ENCODE data around the gene SNAP91. TPM values are rescaled to one million over a fixed set of nuclear protein-coding genes. Genes with fewer than 3 reads are reported as not detected.

Gene SNAP91
- total RNA-seq, 1 donor from 2014 or later, result 3.4 TPM

- TF ChIP-seq EZH2phosphoT487 (IDR thresholded peaks at IDR 0.05), result no peak
- peak; percentile 49 for TF ChIP-seq CTCF (IDR thresholded peaks at IDR 0.05)
- H3K27me3 Mint-ChIP-seq (ENCODE audit: insufficient read depth, low read depth), result no peaks in the 10 kb centered on the region
- Histone ChIP-seq H3K9ac (no peak overlapping the region), H3K9me3 (ENCODE audit: low read depth) (no peaks in the 10 kb centered on the region), H3K27me3 (no peaks in the 10 kb centered on the region), H3K27ac (no peak overlapping the region), H4K20me1 (ENCODE audit: low read depth) (no peaks in the 10 kb centered on the region), H3F3A (ENCODE audit: low read depth) (no peaks in the 10 kb centered on the region), H2AFZ (replicated peaks) (no peak overlapping the region), H3K4me2 (no peak overlapping the region), H3K4me1 (no peaks in the 10 kb centered on the region), H3K79me2 (ENCODE audit: low read depth) (no peaks in the 10 kb centered on the region), H3K36me3 (no peaks in the 10 kb centered on the region), H3K4me3 (no peak overlapping the region)
- no peaks in the 10 kb centered on the region for H3K9me3 Mint-ChIP-seq
- H3K36me3 Mint-ChIP-seq, result no peaks in the 10 kb centered on the region
- H3K27ac Mint-ChIP-seq, result no peak overlapping the region
- no peak overlapping the region for H3K4me3 Mint-ChIP-seq
- H3K4me1 Mint-ChIP-seq, result peaks cover 6% of the 10 kb centered on the region
- peak; percentile 29 for DNase-seq (ENCODE audit: low spot score)
These were observed 190.0 kb downstream of the SNAP91 start for GRCh38 chr6:83518816-83519480.

DNA sequence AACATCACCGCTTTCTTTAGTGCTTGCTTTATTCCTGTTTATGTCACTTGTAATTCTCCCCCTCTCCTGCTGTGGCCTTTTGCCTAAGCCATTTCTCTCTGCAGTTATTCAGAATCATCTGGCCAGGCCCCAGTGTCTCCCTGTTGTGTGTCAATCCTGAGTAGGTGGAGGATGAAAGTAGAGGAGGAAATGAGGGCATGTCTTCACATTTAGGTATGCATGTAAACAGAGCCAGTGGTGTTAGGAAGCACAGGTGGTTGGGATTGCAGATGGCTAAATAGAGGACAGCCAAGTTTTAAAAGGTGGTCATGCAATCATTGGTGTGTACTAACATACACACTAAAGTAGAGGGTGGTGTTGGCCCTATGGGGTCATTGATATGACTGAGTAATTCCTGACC lies 191.4 kb downstream of the SNAP91 start:
- Histone ChIP-seq H3F3A (ENCODE audit: low read depth) (peaks cover 5% of the 10 kb centered on the region), H3K27me3 (peaks cover 13% of the 10 kb centered on the region), H2AFZ (replicated peaks) (no peak overlapping the region), H3K79me2 (ENCODE audit: low read depth) (no peaks in the 10 kb centered on the region), H3K9me3 (ENCODE audit: low read depth) (no peaks in the 10 kb centered on the region), H3K4me1 (peaks cover 13% of the 10 kb centered on the region), H3K9ac (no peak overlapping the region), H3K4me3 (no peak overlapping the region), H3K4me2 (no peak overlapping the region), H3K36me3 (no peaks in the 10 kb centered on the region), H3K27ac (no peak overlapping the region), H4K20me1 (ENCODE audit: low read depth) (no peaks in the 10 kb centered on the region)
- no peak for DNase-seq (ENCODE audit: low spot score)
- no peak overlapping the region for H3K27ac Mint-ChIP-seq
- no peak overlapping the region for H3K4me3 Mint-ChIP-seq
- H3K9me3 Mint-ChIP-seq, result no peaks in the 10 kb centered on the region
- no peaks in the 10 kb centered on the region for H3K27me3 Mint-ChIP-seq (ENCODE audit: insufficient read depth, low read depth)
- no peaks in the 10 kb centered on the region for H3K36me3 Mint-ChIP-seq
- TF ChIP-seq CTCF (IDR thresholded peaks at IDR 0.05) (no peak), EZH2 (IDR thresholded peaks at IDR 0.05) (no peak), EZH2phosphoT487 (IDR thresholded peaks at IDR 0.05) (no peak)
- peaks cover 13% of the 10 kb centered on the region for H3K4me1 Mint-ChIP-seq

GRCh38 chr6:83514866-83515466 lies 193.9 kb downstream of the SNAP91 start:
- Histone ChIP-seq H3K4me2 (no peak overlapping the region), H3K4me3 (no peak overlapping the region), H3K27me3 (peaks cover 13% of the 10 kb centered on the region), H2AFZ (replicated peaks) (no peak overlapping the region), H3K36me3 (no peaks in the 10 kb centered on the region), H3K9ac (no peak overlapping the region), H3F3A (ENCODE audit: low read depth) (peaks cover 12% of the 10 kb centered on the region), H3K9me3 (ENCODE audit: low read depth) (no peaks in the 10 kb centered on the region), H3K27ac (no peak overlapping the region), H4K20me1 (ENCODE audit: low read depth) (no peaks in the 10 kb centered on the region), H3K4me1 (peaks cover 17% of the 10 kb centered on the region), H3K79me2 (ENCODE audit: low read depth) (no peaks in the 10 kb centered on the region)
- H3K27me3 Mint-ChIP-seq (ENCODE audit: insufficient read depth, low read depth), result no peaks in the 10 kb centered on the region
- no peak overlapping the region for H3K27ac Mint-ChIP-seq
- H3K9me3 Mint-ChIP-seq, result no peaks in the 10 kb centered on the region
- DNase-seq (ENCODE audit: low spot score), result peak; percentile 67
- no peaks in the 10 kb centered on the region for H3K36me3 Mint-ChIP-seq
- H3K4me1 Mint-ChIP-seq, result peaks cover 18% of the 10 kb centered on the region
- TF ChIP-seq EZH2phosphoT487 (IDR thresholded peaks at IDR 0.05), result no peak
- TF ChIP-seq CTCF (IDR thresholded peaks at IDR 0.05), result peak; percentile 90
- no peak overlapping the region for H3K4me3 Mint-ChIP-seq

Data from neural progenitor cell (in vitro differentiated cells).